ENCODE measurements around the gene AZIN2.
A peak's percentile ranks its signal among the peaks of the same experiment; 100 is the strongest.
"Not testable (repeated sequence)": the region's sequence is repeated elsewhere in the genome, so short reads cannot be mapped to it uniquely, and the experiment has no call there.

Gene AZIN2

DNA sequence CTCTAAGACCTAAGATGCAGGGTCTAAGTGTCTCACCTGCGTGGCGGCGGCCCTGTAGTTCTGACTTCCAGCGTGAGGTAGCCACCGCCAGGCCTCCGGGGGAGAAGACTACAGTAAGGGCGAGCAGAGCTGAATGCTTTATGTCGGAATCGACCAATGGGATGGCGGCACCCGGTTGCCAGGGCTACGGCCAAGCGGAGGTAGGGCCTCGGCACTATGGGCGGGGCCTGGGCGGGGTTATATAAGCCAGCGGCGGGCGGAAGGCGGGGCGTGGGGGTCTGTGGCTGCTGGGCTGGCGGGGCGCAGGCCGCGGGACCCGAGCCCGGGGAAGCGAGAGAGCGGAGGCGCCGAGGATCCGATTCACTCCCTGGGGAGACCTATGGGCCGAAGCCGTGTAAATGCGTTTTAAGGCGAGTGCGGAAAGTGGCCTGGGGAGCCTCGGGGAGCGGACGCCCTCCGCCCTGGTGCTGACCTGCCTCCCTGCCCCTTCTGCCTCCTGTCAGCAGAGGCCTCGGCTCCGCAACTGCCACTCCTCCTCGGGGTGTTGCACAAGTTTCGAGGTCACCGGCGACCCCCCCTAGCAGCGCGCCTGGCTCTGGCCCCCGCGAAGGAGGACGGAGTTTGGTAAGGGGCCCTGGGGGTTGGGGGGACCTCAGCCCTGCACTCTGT is at the start of gene AZIN2:
AZIN2 (plus strand) TSS at position 269 of the 669 bp plus-strand sequence. CDS start 1,097 bp downstream, outside the sequence.
- peak; percentile 80 for DNase-seq (ENCODE audit: low spot score)

DNA sequence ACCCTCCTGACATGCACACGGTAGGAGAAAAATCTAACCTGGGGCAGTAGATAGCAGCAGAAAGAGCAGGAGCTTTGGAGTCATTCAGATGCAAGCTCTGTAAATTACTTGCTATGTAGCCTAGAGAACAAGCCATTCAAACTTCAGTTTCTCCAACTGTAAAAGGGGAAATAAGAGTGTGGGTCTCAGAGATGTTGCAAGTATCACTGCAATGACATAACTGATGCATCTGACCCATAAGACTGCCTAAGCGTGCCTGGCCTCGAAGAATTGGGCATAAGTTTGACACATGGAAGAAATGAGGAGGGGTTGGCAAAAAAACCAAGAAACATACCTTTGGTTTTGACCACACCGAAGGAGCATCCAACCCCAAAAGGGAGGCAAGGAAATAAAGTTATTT is 49.4 kb upstream of the AZIN2 start:
- no peak for DNase-seq (ENCODE audit: low spot score)

DNA sequence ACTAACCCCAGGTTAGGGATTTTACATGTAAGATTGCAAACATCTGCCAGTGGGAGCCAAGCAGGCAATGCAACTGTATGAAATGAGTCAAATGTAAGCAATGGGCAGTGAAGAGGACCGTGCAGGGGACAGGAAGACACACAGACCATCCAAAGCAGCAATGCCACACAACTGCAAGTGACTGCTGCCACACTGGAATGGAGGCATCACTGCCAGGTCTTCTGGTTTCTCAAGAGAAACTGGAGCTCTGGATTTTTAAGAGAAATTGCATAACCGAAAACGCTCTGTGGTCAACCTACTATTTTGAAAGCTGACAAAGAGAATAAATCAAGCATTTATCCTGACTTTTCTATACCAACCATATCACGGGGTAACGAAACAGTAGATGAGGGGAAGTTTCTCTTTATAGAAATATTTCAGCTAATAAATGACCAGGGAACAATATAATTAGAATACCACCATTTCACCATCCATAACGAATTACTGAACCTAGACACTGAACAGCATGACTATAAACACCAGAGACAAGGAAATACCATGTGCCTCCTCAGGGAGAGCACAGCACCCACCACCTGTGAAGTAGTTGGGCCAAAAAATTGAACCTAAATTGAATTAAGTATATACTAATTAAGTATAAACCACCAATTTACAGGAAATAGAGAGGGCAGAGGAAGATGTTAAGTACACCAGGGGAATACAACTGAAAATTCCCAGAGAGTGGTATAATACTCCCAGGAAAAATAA is 48.7 kb upstream of the AZIN2 start:
- no peak for DNase-seq (ENCODE audit: low spot score)

DNA sequence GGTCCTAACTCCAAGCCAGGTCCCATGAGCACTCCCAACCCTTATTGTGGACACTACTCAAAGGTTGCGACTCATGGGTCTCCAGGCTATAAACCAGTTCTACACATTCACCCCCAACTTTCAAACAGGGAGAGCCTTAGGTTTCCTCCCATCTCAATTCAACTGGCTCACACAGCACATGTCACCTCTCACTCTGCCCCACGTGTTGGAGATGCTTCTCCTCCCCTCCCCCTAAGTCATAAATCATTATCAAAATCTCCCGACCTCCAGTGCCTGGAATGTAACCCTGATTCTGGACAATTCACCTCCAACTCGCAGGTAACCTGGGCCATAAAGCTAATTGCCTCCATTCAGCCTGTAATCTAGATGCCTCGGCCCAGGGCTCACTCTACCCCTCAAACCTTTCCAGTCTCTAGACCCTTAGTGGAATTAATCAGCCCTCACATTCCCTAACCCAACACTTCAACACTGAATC is 44.9 kb upstream of the AZIN2 start:
- DNase-seq (ENCODE audit: low spot score), result peak; percentile 11

DNA sequence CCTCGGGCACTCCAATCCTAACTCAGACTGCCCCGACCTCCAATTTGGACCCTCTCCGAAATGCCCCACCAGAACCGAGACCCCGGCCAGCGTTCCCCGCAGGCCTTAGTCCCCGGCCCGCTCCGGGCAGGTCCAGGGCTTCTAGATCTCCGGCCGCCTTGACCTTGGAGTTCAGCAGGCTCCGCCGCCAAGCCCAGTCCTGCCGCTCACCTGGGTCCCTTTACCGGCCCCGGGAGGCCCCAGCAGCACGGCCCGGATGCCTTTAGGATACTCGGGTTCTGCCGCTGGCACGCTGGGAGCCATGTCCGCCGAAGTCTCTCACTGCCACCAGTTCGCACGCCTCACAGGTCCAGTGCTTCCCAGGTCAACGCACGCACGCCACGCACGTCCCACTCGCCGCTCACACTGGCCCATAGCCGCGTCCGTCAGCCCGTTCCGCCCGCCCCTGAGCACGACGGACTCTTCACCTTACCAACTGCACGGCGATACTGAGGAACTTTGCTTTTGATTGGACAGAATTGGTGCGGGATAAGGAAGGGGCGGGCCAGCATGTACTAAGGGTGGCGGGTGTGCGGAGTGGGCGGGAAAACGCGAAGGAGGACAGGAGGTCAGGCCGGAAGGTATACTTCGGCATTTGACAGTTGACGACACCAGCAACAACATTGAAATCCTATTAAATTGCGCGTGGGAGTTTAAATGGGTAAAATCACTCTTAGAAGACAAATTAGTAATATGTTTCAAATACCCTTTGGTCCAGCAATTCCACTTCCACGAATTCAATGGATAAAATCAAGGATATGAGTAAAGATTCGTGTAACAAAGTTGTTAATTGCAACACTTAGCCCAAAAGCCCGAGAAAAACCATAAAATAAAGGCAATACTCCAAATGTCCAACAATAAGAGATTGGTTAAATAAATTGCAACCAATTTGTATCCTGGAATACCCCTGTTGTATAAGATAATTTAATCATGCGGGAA is 44.1 kb upstream of the AZIN2 start, which contains the start of gene AK2:
AK2 (minus strand) TSS at position 358 of the 978 bp plus-strand sequence; CDS start at position 303, 55 bp downstream.
- DNase-seq (ENCODE audit: low spot score), result peak; percentile 92

DNA sequence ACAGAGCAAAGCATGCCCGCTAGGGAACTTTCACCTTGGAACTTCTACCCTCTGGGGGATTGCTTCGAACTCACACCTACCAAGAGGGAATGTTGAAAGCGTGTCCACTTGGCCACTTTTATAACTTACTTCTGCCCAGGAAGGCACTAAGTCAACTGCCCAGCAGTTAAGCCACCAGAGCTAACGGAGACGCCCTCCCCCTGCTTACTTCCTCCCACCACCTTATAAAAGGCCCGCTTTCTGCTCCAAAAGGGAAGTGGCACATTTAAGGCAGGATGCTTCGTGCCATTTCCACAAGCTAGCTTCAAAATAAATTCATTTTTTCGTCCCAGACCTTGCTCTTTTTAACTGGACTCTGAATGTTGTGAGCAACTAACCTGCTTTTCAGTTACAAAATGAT is 41.1 kb upstream of the AZIN2 start:
- no peak for DNase-seq (ENCODE audit: low spot score)

DNA sequence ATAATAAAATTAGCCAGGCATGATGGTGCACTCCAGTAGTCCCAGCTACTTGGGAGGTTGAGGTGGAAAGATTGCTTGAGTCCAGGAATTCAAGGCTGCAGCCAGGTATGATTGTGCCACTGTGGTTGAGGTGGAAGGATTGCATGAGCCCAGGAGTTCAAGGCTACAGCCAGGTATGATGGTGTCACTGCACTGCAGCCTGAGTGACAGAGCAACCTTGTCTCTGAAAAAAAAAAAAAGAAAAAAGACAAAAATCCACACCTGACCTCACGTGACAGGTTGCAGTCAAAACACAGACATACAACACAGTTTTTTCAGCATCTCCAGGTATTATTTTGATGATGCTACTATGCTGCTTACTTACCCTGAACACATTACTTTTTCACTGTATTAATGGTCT is 39.9 kb upstream of the AZIN2 start:
- no peak for DNase-seq (ENCODE audit: low spot score)

DNA sequence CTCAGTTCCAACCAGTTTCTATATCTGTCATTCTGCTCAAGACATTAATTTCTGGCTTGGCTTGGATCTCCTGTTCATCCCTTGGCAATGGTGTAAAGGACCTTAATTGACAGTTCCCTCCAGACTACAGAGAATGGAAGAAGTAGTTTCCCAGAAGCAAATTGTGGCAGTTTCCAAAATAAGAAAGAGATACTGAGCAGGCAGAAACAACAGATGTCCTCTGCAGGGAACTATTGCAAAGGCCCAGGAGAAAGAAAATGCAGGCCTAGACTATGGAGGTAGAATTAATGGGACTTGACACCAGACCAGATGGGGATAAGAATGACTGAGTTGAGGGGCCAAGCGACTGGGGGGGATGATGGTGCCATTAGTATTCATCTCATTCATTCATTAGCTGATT is 38.1 kb upstream of the AZIN2 start:
- no peak for DNase-seq (ENCODE audit: low spot score)

DNA sequence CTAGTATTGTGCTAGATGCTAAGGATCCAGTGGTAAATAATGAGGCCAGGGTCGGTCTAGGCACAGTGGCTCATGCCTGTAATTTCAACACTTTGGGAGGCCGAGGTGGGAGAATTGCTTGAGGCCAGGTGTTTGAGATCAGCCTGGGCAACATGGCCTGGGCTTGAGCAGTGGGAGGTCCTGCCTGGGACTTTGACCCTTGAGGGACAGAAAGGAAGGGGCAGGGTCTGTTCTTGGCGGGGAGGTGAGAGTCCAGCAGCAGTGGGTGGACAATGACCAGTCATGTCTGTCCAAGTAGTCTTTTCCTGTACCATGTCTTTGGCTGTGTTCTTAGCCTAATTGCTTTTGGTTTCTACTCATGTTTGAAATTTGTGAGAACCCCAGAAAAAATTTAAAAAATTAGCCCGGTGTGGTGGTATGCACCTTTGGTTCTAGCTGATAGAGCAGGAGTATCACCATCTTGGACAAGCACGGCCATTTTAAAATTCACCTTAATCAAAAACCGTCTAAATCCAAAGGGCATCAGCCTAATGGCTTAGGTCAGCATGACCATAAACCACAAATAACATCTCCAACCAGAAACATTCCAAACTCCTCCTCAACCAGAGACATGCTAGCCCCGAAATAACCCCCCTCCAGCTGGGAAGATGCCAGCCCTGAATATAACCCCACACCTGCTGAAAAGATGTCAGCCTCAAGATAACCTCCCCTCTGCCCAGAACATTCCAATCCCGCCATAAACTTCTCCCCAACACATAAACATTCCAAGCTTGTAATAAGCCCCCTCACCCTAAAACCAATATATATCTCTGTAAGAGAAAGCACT is 37.5 kb upstream of the AZIN2 start:
- no peak for DNase-seq (ENCODE audit: low spot score)

DNA sequence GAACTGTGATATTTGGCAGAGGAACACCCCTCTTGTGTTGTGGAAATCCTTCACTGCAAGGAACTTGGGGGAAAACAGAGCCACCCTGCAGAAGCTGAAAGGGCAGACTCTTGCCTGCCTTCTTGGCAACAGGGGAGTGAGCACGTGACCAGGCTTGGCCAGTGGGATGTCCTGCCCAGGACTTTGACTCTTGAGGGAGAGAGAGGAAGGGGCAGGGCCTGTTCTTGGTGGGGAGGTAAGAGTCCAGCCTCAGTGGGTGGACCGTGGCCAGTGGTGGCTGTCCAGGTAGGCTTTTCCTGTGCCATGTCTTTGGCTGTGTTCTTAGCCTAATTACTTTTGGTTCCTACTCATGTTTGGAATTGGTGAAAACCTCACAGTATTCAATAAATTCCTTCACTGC is 35.7 kb upstream of the AZIN2 start:
- no peak for DNase-seq (ENCODE audit: low spot score)

DNA sequence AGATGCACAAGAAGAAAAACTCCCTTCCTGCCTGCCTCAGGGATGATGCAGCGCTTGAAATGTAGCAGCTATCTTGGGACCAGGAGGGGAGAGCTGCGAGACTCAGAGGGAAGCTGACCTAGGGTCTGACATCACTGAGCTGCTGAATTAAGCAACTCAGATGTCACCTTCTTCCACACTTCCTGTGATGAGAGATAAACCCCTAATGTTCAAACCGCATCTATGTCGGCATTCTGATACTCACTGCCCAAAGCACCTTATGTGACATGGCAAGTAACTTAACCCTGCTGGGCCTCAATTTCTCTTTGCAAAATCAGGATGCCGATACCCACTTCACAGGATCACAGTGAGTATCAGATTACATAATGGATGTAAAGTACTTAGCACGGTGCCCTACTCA is 35.1 kb upstream of the AZIN2 start:
- no peak for DNase-seq (ENCODE audit: low spot score)

DNA sequence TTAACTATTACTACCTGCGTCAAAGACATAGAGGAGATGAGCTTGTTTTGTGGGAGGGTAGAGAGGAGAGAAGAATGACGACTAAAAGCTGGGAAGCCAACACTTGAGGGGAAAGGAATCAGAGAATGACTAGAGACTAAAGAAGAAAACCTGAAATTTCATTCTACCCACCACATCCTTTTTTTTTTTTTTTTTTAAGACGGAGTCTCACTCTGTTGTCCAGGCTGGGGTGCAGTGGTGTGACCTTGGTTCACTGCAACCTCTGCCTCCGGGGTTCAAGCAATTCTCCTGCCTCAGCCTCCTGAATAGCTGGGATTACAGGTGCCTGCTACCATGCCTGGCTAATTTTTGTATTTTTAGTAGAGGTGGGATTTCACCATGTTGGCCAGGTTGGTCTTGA is 34.7 kb upstream of the AZIN2 start:
- DNase-seq (ENCODE audit: low spot score), result not testable (repeated sequence)

DNA sequence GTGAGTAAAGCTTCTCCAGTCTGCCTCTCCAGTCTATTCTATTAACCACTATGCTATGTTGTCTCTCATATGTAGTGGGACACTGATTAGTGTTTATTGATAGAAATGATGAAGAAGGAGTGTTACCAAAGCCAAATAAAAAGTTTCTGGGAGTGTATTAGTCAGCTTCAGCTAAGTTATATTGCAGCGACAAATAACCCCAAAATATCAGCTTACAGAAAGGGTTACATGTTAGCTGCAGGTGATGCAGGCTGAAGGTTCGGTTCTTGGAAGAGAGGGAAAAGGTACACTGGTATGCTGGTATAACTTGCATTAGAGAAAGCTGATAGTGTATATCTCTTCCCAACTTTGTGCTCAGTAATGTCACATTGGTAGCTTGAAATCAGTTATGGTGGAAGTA is 33.7 kb upstream of the AZIN2 start:
- no peak for DNase-seq (ENCODE audit: low spot score)

DNA sequence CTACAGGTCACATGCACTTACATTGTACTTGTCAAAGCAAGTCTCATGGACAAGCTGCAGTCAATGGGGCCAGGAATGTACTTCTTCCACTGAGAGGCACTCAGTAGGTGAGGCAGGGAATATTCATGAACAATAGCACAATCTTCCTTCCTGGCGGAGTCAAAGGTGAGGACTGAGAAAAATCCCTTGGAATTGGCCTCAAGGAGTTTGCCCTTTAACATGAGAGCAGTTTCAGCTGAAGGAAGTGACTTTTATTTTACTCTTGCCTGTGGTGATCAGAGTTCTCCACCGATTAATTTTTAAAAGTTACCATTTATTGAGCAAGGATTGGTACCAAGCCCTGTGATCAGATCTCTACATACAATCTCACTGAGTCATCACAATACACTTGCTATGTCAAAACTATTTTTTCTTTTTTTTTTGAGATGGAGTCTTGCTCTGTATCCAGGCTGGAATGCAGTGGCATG is 33.1 kb upstream of the AZIN2 start:
- DNase-seq (ENCODE audit: low spot score), result no peak

DNA sequence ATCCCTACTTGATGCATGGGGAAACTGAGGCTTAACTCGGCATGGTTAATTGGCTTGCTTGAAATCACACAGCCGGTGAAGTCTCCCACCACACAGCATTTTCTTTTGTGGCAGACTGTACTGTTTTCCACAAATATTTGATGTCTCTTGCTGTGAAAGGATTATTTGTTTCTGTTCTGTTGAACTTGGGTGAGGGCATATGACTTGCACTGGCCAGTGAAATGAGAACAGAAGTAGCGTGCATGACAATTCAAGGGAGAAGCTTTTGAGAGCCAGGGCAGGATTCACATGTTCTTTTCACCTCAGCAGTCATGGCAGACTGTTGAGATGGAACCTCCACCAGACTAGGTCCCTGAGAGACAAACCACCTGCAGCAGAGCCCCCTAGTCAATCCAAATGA is 32.5 kb upstream of the AZIN2 start:
- DNase-seq (ENCODE audit: low spot score), result no peak

DNA sequence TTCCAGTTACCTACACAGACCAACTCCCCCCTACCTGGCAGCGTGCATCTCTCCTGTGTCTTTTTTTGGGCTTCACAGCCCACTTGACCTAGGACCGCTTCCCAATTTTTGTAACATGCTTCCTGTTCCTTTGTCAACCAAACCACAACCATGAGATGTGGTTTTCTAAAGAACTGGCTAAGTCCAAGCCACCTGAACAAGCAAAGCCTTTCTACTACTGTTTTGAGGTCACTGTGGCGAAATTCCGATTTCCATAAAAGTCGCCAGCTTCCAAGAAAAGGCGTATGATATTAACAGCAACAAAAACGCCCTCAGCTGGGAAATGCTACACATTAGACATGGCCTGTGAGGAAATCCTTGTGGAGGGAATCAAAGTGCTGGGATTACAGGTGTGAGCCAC is 31.6 kb upstream of the AZIN2 start:
- no peak for DNase-seq (ENCODE audit: low spot score)

DNA sequence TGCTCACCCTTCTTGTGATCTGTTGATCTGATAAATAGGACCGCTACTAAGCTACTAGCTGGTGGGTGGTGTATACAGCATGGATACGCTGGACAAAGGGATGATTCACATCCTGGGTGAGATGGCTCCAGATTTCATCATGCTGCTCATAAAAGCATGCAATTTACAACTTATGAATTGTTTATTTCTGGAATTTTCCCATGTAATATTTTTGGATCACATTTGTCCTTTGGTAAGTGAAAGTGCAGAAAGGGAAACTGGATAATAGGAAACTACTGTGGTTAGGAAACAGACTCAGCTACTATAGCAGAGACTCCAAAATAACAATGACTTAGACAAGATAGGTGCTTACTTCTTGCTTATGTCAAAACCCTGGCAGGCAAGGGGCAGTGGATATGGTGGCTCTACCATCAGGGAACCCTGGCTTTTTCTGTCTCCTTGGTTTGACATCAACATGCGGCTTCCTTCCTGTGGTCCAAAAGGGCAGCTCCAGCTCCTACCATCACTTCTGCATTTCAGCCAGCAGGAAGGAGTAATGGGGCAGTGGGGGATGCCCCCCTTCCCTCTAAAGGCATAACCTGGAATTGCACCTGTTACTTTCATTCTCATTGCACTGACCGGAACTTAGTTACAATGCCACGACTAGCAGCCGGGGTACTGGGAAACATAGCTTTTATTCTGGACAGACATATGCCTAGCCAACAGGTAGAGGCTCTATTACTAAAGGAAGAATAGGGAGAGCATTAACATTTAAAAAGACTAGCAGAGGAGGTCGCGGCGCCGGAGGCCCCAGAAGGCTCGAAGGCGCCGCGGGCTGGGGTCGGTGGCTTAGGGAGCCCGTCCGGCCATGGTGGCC is 30.5 kb upstream of the AZIN2 start:
- no peak for DNase-seq (ENCODE audit: low spot score)

DNA sequence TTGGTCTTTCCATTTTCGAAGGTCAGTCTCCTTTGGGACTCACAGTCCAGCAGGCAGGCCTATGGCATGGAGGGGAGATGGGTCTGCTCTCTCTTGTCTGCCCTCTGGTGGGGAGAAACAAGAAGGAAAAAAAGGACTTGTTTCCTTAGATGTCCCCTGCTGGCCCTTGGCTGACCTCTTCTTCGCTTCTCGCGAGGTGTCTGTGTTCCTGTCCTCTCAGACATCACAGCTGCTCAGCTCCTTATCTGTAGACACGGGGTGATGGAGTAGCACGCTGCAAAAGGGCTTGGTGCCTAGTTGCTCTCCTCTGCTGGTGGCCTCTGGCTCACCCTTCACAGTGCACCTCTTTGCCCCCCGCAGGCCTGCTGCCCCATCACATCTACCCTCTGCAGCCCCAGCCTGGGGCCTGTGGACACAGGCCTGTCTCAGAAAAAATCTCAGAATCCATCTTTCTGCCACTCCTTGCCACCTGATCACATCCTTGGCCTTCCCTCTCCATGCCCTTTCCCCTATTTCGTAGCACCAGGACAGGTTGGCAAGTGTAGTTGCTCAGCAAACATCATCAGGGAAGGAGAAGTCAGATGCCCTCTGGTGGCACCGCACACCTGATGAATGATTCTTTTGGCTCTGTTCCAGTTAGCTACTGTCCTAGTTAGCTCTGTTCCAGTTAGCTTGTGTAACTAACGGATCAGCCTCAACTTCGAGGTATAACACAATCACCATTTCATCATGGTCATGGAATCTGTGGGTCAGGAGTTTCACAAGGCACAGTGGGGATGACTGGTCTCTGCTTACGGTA is 25.5 kb upstream of the AZIN2 start:
- peak; percentile 51 for DNase-seq (ENCODE audit: low spot score)

DNA sequence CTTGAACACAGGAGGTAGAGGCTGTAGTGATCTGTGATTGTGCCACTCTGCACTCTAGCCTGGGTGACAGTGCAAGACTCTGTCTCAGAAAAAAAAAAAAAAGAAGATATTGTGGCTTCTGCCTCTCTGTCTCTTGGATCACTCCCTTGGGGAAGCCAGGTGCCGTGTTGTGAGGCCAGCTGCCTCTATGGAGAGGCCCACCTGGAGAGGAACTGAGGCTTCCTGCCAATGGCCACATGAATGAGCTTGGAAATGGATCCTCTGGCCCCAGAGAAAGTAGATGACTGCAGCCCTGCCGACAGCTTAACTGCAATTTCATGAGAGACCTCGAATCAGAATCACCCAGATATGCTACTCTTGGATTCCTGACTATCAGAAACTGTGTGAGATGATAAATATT is 24.5 kb upstream of the AZIN2 start:
- DNase-seq (ENCODE audit: low spot score), result no peak

DNA sequence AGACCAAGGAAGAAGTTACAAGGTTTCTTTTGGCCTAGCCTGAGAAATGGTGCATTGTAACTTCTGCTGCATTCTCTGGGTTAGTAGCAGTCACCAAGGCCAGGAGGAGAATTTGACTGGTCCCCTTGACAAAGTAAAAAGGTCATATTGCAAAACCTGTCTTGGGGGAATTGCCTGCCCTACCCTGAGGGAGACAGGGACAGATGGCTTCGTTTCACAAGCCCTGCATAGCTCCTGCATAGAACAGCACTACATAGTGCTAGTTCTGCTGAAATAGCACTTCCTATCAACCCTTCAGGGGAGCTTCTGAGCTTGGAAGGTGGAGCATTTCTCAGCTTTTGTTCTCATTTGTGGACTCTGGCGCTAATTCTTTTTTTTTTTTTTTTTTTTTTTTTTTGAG is 23.9 kb upstream of the AZIN2 start:
- DNase-seq (ENCODE audit: low spot score), result no peak

All from hematopoietic multipotent progenitor cell treated with erythropoietin and hydrocortisone succinate and interleukin-3 and kit ligand, for 15 days (in vitro differentiated cells).